GM19372 (cell line): ENCODE measurements around the gene KRTAP4-5.
"Not testable (repeated sequence)": the region's sequence is repeated elsewhere in the genome, so short reads cannot be mapped to it uniquely, and the experiment has no call there.

Source experiments
- ATAC-seq: cut with Tn5 transposase; IDR thresholded peaks from one replicate; pipeline ENCODE4 v1.9.1; 2021; ENCODE audit warnings: mild to moderate bottlenecking, low read depth, moderate library complexity; ENCODE audit not compliant: unreplicated experiment

Gene KRTAP4-5

DNA sequence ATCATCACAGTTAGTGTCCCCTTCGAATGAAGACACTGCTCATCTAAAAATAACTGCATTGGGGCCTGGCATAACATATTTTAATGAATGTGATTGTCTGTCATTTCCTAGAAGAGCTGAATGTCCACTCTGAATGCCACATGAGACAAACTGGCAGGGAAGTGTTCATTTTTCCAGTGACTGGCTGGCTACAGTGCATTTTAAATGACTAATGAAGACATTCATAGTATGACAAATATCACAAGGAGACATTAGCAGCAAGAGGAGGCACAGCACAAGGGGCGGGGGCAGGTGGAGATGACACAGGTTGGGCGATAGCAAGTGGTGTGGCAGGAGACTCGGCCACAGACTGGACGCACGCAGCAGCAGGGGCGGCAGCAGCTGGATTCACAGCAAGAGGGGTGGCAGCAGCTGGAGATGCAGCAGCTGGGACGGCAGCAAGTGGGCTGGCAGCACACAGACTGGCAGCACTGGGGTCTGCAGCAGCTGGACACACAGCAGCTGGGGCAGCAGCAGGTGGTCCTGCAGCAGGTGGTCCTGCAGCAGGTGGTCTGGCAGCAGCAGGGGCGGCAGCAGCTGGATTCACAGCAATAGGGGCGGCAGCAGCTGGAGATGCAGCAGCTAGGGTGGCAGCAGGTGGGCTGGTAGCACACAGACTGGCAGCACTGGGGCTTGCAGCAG is 514 bp downstream of the KRTAP4-5 start:
- ATAC-seq: not testable (repeated sequence)

DNA sequence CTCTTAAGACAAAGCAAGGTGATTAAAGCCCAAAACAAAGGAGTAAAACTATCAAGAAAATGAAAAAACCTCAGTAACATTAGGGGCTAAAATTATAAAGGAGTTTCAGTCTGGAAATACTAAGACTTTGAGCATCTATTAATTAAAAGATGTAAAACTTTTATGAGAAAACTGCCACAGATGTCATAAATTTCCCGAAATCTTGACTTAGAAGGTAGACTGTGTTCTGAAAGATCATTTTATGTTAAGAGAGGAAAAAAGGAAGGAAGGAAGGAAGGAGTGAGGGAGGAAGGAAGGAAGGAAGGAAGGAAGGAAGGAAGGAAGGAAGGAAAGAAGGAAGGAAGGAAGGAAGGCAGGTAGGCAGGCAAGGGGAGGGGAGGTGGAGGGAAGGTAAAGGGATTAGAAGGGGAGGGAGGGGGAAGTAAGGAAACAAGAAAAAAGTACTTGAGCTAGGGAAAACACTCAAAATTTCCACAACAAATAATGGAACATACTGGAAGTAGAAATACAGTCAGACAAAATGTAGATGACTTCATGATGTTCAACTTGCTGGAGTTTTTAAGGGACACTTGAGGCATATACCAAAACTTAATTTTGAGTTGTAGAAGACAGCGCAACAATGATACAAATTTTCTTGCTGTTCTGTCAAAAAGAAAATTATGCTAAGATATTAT is 2.0 kb downstream of the KRTAP4-5 start:
- ATAC-seq: no peak

DNA sequence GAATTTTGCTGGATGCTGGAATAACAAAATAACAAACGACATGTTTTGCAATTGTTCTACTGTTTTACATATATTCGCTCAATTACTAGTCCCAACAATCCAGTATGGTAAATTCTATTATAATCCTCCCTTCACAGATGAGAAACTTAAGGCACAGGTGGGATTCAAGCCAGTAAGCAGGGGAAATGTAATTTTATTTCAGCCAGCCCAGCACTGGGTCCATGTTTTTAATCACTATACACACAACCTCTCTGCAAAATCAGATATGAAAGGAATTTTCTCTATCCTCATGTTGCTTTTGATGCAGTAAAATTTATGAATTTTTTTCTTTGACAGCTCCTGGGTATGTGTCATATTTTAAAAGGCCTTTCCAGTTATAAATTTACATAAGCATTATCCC is 4.4 kb downstream of the KRTAP4-5 start:
- no peak for ATAC-seq

DNA sequence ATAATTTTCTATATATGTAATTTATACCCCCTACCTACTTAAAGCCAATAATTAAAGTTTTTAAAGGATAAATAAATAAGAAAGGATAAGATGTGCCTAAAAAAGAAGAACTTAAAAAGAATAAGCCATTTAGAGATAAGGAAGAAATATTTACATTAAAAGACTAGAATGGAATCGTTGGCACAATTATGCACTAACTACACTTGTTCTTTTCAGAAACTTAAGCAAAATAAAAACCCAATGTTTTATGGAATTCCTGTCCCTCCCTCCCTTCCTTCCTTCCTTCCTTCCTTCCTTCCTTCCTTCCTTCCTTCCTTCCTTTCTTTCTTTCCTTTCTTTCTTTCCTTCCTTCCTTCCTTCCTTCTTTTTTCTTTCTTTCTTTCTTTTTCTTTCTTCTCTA is 4.8 kb downstream of the KRTAP4-5 start:
- no peak for ATAC-seq

DNA sequence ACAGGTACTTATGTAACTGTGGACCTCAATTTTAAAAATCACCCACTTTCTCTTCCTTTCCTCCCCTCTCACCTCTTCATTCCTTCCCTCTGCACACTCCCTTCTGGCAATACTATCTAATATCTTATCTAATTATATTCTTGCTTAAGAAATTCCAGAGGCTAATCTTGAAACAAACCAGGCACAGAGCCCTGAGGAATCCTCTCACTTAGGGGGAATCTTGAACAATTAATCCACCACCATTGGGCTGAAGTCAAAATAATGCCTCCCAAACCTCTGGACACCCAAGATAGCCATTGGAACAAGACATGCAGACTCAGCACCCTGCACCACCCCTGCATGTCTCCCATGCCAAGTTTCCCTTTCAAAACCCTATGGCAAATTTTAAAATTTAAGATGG is 8.3 kb downstream of the KRTAP4-5 start:
- ATAC-seq: no peak

DNA sequence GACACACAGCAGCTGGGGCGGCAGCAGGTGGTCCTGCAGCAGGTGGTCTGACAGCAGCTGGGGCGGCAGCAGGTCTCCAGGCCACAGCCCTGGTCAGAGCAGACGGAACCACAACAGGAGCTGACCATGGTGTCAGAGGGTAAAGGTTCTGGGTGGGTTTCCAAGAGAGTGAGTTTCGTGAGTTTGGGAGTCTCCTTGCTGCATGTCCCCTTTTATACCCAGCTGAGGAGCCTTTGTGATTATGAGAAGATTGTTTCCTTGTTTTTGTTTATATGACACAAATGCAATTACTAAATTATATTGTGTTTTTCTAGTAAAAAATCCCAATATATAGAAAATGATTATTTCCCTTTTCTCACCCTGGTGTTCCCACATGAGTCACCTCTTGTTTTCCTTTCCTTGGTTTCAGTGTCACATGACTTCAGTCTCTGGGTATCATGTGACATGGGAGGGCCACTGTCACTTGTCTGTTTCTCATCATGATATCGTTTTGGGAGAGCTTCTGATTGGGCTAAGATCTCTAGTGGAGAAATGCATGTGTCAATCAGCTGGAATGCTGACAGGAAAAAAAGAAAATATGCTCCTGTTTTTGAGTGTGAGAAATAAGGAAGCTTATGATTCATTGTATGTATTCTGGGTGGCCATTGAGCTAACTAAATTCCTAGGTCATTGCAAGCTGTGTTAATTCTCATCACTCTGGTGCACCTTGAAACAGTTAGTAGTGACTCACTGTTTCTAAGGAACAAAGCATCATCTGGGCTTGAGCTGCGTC is 9.1 kb downstream of the KRTAP4-5 start, which contains the start of gene KRTAP4-6:
KRTAP4-6 (minus strand) TSS at position 185 of the 772 bp plus-strand sequence; CDS start at position 128, 57 bp downstream.
- ATAC-seq: no peak

DNA sequence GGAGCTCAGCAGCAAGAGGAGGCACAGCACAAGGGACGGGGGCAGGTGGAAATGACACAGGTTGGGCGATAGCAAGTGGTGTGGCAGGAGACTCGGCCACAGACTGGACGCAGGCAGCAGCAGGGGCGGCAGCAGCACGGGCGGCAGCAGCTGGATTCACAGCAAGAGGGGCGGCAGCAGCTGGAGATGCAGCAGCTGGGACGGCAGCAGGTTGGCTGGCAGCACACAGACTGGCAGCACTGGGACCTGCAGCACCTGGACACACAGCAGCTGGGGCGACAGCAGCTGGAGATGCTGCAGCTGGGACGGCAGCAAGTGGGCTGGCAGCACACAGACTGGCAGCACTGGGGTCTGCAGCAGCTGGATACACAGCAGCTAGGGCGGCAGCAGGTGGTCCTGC is 9.8 kb downstream of the KRTAP4-5 start:
- not testable (repeated sequence) for ATAC-seq

DNA sequence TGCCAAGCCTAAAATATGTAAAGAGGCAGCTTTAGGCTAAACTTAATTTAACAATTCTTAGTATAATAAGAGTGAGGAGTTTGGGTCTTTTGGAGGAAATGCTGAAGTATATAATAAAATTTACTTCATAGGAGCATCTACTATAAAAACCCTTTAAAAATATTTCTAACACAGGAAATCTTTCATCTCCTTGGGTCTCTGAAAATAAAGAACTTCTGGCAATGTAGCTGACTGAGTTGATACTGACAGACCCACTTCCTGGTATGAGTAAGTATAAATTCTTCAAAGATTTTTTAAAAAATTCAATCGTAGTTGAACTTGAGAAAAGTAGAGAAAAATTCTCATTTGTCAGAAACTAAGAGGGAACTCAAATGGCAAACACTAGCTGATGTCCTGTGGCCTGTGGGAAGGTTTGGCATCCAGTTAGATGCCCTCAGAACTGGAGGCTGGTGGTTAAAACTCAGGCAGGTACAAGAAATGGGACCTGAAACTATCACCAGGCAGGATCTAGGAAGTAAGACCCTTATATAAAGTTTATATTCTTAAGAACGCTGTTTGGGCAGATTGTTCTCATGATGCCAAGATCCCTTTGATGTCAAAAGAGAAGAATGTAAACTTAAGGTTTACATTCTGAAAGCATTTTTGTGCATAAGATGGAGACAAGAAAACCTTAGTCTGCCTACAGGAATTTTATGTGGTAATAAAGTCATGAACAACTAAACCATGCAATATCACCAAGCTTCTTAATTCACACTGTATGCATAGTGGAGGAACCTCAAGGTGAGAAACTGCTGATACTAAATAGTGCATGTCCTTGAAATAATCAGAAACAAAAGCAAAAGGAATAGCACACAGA is 15.5 kb downstream of the KRTAP4-5 start:
- ATAC-seq: no peak

DNA sequence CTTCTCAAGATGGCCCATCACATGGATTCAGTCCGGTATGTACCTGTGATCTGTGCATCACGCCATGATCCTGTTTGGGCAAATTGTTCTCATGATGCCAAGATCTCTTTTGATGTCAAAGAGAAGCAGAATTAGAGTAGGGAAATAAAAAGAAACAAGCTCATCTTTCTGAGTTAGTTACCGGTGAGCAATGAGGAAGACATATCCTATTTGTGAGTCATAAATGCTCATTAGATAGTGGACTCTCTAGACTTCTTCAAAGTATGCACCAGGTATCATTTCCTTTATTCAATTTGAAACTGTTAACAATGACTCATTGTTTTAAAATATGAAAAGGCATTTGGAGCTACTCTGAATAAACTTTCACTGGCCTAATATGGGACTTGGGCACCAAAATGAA is 17.6 kb downstream of the KRTAP4-5 start:
- no peak for ATAC-seq

DNA sequence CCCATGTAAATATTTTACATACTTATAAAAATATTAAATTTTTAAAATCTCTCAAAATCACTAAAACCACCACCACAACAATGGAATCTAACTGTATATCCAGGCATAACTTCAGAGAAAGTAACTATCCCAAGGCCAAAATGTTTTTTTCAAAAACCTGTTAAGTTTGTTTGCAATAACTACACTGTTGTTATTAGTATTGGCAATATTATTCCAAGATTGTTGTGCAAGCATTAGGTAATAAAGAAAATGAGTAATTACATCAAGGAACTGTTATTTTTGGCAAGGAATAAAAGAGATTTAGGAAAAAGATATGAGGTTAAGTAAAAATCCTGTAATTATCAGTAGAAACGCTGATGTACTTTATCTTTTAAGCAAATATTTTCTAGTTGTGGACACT is 22.3 kb downstream of the KRTAP4-5 start:
- no peak for ATAC-seq

DNA sequence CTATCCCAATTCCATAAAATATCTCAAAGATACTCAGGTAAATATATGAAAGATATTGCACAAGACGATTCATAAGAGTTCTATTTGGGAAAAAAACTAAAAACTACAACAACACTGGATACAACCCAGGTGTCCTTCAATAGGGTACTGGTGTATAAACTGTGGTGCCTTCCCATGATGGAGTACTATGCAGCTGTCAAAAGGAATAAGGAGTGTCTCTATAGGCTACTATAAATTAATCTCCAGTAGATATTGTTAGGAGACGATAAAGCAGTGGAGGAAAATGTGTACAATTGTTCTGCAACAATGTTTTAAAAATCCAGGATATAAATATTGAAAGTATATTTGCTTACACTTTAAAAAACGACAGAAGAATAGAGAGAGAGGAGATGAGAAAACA is 23.2 kb downstream of the KRTAP4-5 start:
- ATAC-seq: no peak

DNA sequence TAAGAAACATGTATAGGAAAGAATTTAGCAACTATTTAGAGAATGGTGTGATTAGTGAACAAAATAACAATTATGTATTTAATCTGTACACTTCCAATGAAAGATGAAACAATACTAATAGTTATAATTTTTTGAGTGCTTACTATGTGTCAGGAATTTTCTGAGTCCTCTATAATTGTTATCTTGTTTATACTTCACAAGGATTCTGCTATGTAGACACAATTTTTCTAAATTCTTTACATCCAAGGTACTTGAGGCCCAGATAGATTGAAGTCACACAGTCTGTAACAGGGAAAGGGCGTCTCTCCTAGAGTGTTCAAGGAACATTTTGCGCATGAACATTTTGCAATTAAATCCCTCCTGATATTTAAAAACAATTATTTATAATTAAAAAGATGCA is 24.6 kb downstream of the KRTAP4-5 start:
- ATAC-seq: no peak

DNA sequence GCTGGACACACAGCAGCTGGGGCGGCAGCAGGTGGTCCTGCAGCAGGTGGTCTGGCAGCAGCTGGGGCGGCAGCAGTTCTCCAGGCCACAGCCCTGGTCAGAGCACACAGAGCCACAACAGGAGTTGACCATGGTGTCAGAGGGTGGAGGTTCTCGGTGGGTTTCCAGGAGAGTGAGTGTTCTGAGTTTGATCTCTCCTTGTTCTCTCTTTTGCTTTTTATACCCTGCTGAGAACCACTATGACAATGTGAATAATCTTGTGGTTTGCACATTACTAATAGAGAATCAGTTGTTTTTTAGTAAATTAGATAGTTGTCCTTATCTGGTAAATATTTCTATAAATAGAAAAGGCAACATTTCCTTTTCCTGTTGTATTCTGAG is 25.6 kb downstream of the KRTAP4-5 start, which contains the start of gene KRTAP4-12:
KRTAP4-12 (minus strand) TSS at position 192 of the 381 bp plus-strand sequence; CDS start at position 132, 60 bp downstream.
- not testable (repeated sequence) for ATAC-seq

DNA sequence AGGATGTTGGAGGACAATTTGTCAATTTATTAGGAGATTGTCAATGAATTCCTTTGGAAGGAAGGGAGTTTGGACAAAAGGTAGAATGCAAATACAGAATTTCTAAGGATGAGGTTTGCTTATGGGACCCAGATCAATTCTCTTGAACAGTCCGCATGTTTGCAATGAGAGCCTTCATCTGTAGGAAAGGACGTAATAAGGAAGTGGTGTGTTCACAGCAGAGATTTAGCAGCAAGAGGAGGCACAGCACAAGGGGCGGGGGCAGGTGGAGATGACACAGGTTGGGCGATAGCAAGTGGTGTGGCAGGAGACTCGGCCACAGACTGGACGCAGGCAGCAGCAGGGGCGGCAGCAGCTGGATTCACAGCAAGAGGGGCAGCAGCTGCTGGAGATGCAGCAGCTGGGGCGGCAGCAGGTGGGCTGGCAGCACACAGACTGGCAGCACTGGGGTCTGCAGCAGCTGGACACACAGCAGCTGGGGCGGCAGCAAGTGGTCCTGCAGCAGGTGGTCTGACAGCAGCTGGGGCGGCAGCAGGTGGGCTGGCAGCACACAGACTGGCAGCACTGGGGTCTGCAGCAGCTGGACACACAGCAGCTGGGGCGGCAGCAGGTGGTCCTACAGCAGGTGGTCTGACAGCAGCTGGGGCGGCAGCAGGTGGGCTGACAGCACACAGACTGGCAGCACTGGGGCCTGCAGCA is 26.2 kb downstream of the KRTAP4-5 start:
- not testable (repeated sequence) for ATAC-seq

DNA sequence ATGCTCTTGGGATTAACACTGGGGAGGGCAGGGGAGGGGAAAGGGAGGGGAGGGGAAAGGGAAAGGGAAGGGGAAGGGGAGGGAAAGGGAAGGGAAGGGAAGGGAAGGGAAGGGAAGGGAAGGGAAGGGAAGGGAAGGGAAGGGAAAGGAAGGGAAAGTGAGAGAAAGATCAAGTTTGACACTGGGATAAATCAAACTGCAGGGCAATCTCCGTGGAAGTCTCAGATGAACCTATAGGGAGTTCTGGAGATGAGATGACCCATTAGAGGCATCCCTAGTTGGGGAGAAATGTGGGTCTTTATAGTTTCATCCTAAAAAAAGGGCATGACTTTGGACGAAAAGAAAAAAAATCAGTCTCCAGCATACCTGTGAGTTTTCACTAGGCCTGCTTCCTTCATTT is 27.9 kb downstream of the KRTAP4-5 start:
- no peak for ATAC-seq

DNA sequence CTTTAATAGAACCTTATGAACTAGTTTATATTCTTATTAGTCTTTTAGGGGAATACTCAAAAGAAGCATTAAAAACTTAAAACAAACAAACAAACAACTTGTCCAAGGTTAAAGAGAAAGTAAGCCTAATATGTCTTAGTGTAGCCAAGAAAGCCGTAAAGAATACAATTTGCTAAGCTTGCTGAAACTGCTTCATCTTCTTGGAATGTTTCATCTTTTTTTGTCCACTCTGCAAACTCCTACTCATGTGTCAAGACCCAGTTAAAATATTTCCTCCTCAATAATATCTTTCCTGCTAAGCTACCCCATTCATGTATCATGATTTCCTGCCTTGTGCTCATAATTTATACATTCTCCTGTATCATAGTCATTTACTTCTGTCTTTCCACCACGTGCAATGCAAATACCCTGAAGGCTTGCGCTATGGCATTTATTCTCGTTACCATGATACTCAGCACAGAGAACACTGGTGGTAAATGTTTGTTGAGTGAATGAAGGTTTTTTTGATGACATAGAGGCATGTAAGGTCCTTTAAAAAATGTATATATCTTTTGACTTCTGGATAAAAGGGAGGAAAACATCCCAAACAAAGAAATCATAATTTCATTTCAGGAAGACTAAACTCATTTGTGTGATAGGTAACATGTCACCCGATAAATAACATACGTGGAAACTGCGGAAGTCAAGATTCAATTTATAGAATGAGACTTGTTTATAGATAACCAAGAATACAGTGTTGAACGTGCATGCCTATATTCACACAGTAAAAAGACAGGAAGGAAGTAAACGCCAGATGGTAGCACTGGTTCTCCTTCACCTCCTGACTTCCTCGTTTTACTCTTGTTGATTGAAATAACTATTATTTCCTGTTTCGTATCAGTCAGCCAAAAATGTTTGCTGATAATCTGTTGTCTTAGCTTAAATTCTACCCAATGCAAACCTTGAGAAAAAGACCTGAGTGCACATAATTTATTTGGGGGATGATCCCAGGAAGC is 29.6 kb downstream of the KRTAP4-5 start:
- not testable (repeated sequence) for ATAC-seq

DNA sequence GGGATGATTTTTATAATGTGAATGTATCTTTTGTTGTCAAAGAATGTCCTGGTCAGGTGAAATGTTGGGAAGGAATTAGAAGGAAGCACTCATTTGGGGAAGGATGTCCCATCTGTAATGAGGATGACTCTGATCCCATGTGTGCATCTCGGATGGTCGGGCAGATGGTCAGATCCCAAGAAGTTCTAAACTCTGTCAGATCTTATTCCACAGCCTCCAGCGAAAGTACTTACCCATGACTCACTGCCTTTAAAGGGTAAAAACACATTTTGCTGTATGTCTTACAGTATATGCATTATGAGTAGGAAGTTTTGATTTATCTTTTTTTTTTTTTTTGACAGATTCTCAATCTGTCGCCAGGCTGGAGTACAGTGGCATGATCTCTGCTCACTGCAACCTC is 30.9 kb downstream of the KRTAP4-5 start:
- ATAC-seq: no peak

DNA sequence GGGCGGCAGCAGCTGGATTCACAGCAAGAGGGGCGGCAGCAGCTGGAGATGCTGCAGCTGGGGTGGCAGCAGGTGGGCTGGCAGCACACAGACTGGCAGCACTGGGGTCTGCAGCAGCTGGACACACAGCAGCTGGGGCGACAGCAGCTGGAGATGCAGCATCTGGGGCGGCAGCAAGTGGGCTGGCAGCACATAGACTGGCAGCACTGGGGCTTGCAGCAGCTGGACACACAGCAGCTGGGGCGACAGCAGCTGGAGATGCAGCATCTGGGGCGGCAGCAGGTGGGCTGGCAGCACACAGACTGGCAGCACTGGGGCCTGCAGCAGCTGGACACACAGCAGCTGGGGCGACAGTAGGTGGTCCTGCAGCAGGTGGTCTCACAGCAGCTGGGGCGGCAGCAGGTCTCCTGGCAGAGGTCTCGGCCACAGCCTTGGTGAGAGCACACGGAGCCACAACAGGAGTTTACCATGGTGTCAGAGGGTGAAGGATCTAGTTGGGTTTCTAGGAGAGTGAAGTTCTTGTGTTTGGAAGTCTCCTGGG is 31.7 kb downstream of the KRTAP4-5 start, which contains the start of gene KRTAP4-11:
KRTAP4-11 (minus strand) TSS at position 528 of the 541 bp plus-strand sequence; CDS start at position 470, 58 bp downstream.
- ATAC-seq: not testable (repeated sequence)
